ENCODE measurements around the gene CABP7.

- no peak for TF ChIP-seq POLR2AphosphoS5 (IDR thresholded peaks at IDR 0.05; ENCODE audit: borderline replicate concordance, low read depth, low read length)
- TF ChIP-seq EZH2 (IDR thresholded peaks at IDR 0.05): no peak
- no peak for TF ChIP-seq FOXP2 (optimal IDR thresholded peaks at IDR 0.05; ENCODE audit: control extremely low read depth, extremely low read length, insufficient read depth)
Observed at GRCh38 chr22:29726106-29726505, 6.3 kb downstream of the CABP7 start.
